H1 (cell line): ENCODE results near the gene LFNG. TPM values are rescaled to one million over a fixed set of nuclear protein-coding genes. Genes with fewer than 3 reads are reported as not detected.

ENCODE experiments used
- EP300 ChIP-seq, 2 experiments: IDR thresholded peaks; 1 replicate in 1 of 2; 2 replicates in 1 of 2; pipeline ENCODE4 v1.6.1; 2011 to 2012; ENCODE audit warnings: low read depth in 2 of 2, low read length in 2 of 2, mild to moderate bottlenecking in 2 of 2, borderline replicate concordance in 1 of 2, inconsistent platforms in 1 of 2, moderate library complexity in 1 of 2
- MAFK ChIP-seq: IDR thresholded peaks from 2 replicates; pipeline ENCODE4 v1.6.1; 2012; ENCODE audit warnings: low read depth, mild to moderate bottlenecking, improper control_type of control experiment, low read length
- SAP30 ChIP-seq: fragments of 300-600 bp; sonication (generic); IDR thresholded peaks from 2 replicates; pipeline ENCODE4 v1.7.1; 2012; ENCODE audit warnings: low read length, moderate library complexity, mild to moderate bottlenecking, inconsistent platforms; ENCODE audit not compliant: insufficient read depth, insufficient replicate concordance
- SIRT6 ChIP-seq: IDR thresholded peaks from one replicate; pipeline ENCODE4 v1.7.1; 2012; ENCODE audit warnings: low read length, inconsistent platforms
- polyA plus RNA-seq, 7 experiments: library from polyadenylated mRNA; depleted of rRNA in 3 of 7; stranded (reverse) in 5 of 7; unstranded in 2 of 7; fragments of >200 nt in 5 of 7; fragments of 200-250 nt in 2 of 7; gene quantifications; 1 replicate in 5 of 7; 2 replicates in 1 of 7; 4 replicates in 1 of 7; pipeline versions ENCODE4 v1.2.1 to v1.2.3, GENCODE V29; 2011 to 2013; ENCODE audit warnings: missing spikeins in 2 of 7, mixed read lengths in 2 of 7
- total RNA-seq: library from RNA; stranded (reverse); fragmentation: NEBNext Ultra II Directional; extraction: Animal tissue kit (Norgen Biotek cat#: 25700); gene quantifications from 2 replicates; pipeline ENCODE4 v1.2.1, GENCODE V29; 2021

Gene LFNG
- total and polyA plus RNA-seq, 2 of the 8 experiments (the other 6 are each of a cell fraction or from before 2014, with no cell fraction given): 31.6 to 35.6 TPM

DNA sequence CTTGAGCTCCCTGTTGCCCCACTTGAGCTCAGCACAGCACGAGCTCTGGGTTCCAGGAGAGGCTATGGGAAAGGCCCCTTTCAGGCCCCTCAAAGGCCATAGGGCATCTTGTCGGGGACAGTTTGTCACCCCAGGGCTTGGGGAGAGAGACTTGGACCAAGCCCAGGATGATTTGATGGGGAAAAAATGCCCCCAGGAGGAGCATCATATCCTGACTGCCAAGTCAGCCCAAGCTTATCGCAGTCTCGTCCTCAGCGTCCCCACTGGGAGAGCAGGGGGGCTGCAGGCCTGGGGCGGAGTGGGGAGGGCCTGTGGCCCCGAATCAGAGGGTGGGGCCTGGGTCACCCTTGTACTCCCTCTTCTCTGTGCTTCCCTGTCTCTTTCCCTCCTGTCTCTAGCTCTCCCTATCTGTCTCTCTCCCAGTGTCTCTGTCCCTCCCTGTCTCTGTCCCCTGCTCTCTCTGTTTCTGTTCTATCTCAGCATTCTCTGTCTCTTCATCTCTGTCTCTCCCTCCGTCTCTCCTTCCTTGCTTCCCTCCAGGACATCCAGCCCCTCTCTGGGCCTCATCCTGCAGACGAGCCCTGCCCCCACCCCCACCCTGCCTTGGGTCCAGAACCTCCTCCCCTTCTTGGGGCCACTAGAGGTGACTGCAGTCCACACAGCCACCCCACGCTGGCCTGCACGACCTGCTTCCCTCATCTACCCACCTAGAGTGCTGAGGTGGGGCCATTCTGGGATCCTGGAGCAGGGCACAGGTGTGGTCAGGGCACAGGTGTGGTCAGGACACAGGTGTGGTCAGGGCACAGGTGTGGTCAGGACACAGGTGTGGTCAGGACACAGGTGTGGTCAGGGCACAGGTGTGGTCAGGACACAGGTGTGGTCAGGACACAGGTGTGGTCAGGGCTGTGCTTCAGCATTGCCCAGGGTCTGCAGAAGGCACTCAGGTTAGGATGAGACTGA lies 26.1 kb upstream of the LFNG start (continued):
- TF ChIP-seq SAP30 (no peak), SIRT6 (no peak), MAFK (no peak), EP300 (IDR thresholded peaks at IDR 0.05; ENCODE audit: borderline replicate concordance in 1 of 2, low read depth in 2 of 2, low read length in 2 of 2) (no peak)
